IMR-90 (cell line): ENCODE results near the gene PLA2G2C.

Source experiments
- CEBPB ChIP-seq: IDR thresholded peaks from 2 replicates; pipeline ENCODE4 v1.6.1; 2012; ENCODE audit warnings: low read depth, low read length, improper control_type of control experiment
- CTCF ChIP-seq: conservative IDR thresholded peaks from 2 replicates; pipeline ENCODE4 v1.5.1; 2012; ENCODE audit warnings: mild to moderate bottlenecking, low read depth, low read length, improper control_type of control experiment
- ELK1 ChIP-seq: fragments of 150-350 bp; IDR thresholded peaks from 2 replicates; pipeline ENCODE4 v1.6.1; 2016; ENCODE audit warnings: low read depth, mild to moderate bottlenecking, low read length, moderate library complexity, borderline replicate concordance
- FOS ChIP-seq: fragments of 150-350 bp; IDR thresholded peaks from 2 replicates; pipeline ENCODE4 v1.6.1; 2016; ENCODE audit warnings: low read depth, low read length
- POLR2A ChIP-seq: IDR thresholded peaks from 2 replicates; pipeline ENCODE4 v1.6.1; 2012; ENCODE audit warnings: mild to moderate bottlenecking, low read depth, low read length
- RAD21 ChIP-seq: IDR thresholded peaks from 2 replicates; pipeline ENCODE4 v1.6.1; 2012; ENCODE audit warnings: low read length, improper control_type of control experiment
- RCOR1 ChIP-seq: IDR thresholded peaks from 2 replicates; pipeline ENCODE4 v1.6.1; 2012; ENCODE audit warnings: mild to moderate bottlenecking, low read length, improper control_type of control experiment; ENCODE audit not compliant: insufficient replicate concordance
- RFX5 ChIP-seq: IDR thresholded peaks from 2 replicates; pipeline ENCODE4 v1.8.0; 2012; ENCODE audit warnings: low read depth, mild to moderate bottlenecking, low read length, moderate library complexity

GRCh38 chr1:20199403-20199802 is 13.1 kb upstream of the PLA2G2C start:
- TF ChIP-seq CTCF (no peak), CEBPB (no peak), RFX5 (no peak), RAD21 (no peak), FOS (no peak), POLR2A (no peak), RCOR1 (no peak), ELK1 (no peak)
